Naive thymus-derived CD4-positive, alpha-beta T cell (primary cell): ENCODE data around the gene RPA4. TPM values are rescaled to one million over a fixed set of nuclear protein-coding genes. Genes with fewer than 3 reads are reported as not detected.

Experiments used
- polyA plus RNA-seq, 2 donors: library from polyadenylated mRNA; unstranded; fragments of 300-500 nt; fragmentation: Illumina TruSeq; gene quantifications; one replicate each; pipeline ENCODE4 v1.2.3, GENCODE V29; 2021
- total RNA-seq, 6 experiments: library from RNA in 5 of 6; stranded (reverse) in 5 of 6; gene quantifications; 1 replicate in 5 of 6; 2 replicates in 1 of 6; pipeline ENCODE4 v1.2.3 and lab custom pipeline; 2021 to 2026

The RPA4 gene
- total and polyA plus RNA-seq, 7 experiments from 2014 or later, result 0.46 to 1.9 (median 0.59) TPM; not detected in 2

Other genes with a start within 250 kb of the RPA4 start
- 10 to 100 TPM in 2 of 5 experiments, 1 to 10 TPM in 3; 4.3 to 23.9 (median 7.6) TPM for gene DIAPH2, start 199.1 kb upstream of the RPA4 start, total RNA-seq
- gene DIAPH2, start 199.1 kb upstream of the RPA4 start, polyA plus RNA-seq, result 1 to 10 TPM; 4.2 to 5.2 TPM